HepG2 (cell line): ENCODE results near the gene DIABLO. TPM values are rescaled to one million over a fixed set of nuclear protein-coding genes. Genes with fewer than 3 reads are reported as not detected.

Experiments
- ARNT2 ChIP-seq: sonication (generic); formaldehyde crosslinking; IDR thresholded peaks from 2 replicates; pipeline ENCODE4 v1.8.0; 2022; ENCODE audit warnings: mild to moderate bottlenecking, low read depth, missing genetic modification reagents, moderate library complexity
- ELF4 ChIP-seq: sonication (generic); formaldehyde crosslinking; IDR thresholded peaks from 2 replicates; pipeline ENCODE4 v1.5.0; 2020; ENCODE audit warnings: missing genetic modification reagents, mild to moderate bottlenecking, moderate library complexity, borderline replicate concordance
- NAIF1 ChIP-seq: sonication (generic); formaldehyde crosslinking; IDR thresholded peaks from 2 replicates; pipeline ENCODE4 v1.5.0; 2020; ENCODE audit warnings: mild to moderate bottlenecking, missing genetic modification reagents, borderline replicate concordance
- NFE2L1 ChIP-seq: sonication (generic); formaldehyde crosslinking; IDR thresholded peaks from 2 replicates; pipeline ENCODE4 v1.4.0; 2020; ENCODE audit warnings: missing genetic modification reagents, mild to moderate bottlenecking, borderline replicate concordance
- NFRKB ChIP-seq: fragments of 450-650 bp; IDR thresholded peaks from 2 replicates; pipeline ENCODE4 v1.6.1; 2017
- RARA ChIP-seq: IDR thresholded peaks from 2 replicates; pipeline ENCODE4 v1.6.1; 2016; ENCODE audit warnings: missing genetic modification reagents, missing compliant biosample characterization
- TOPORS ChIP-seq: sonication (generic); formaldehyde crosslinking; IDR thresholded peaks from 2 replicates; pipeline ENCODE4 v1.8.0; 2023; ENCODE audit warnings: mild to moderate bottlenecking, missing genetic modification reagents
- TP53 ChIP-seq: sonication (generic); formaldehyde crosslinking; conservative IDR thresholded peaks from 2 replicates; pipeline ENCODE4 v1.4.0; 2020; ENCODE audit warnings: missing genetic modification reagents
- ZNF224 ChIP-seq: sonication (generic); formaldehyde crosslinking; IDR thresholded peaks from 2 replicates; pipeline ENCODE4 v1.5.0; 2020; ENCODE audit warnings: mild to moderate bottlenecking, missing genetic modification reagents
- ZNF331 ChIP-seq: sonication (generic); formaldehyde crosslinking; IDR thresholded peaks from 2 replicates; pipeline ENCODE4 v1.4.0; 2020; ENCODE audit warnings: missing genetic modification reagents
- ZNF343 ChIP-seq: sonication (generic); formaldehyde crosslinking; IDR thresholded peaks from 2 replicates; pipeline ENCODE4 v1.4.0; 2020; ENCODE audit warnings: mild to moderate bottlenecking, missing genetic modification reagents
- ZNF792 ChIP-seq: IDR thresholded peaks from 2 replicates; pipeline ENCODE4 v1.6.1; 2016
- ZNF841 ChIP-seq: sonication (generic); formaldehyde crosslinking; IDR thresholded peaks from 2 replicates; pipeline ENCODE4 v1.8.1; 2023; ENCODE audit warnings: missing genetic modification reagents, borderline replicate concordance
- polyA plus RNA-seq, 8 experiments: library from polyadenylated mRNA; depleted of rRNA in 3 of 8; stranded (reverse) in 7 of 8; unstranded in 1 of 8; fragments of >200 nt; fragmentation: Illumina TruSeq in 4 of 8; extraction: Trizol in 4 of 8; gene quantifications; 2 replicates each; pipeline versions ENCODE4 v1.2.1 to v1.2.3, GENCODE V29; 2011 to 2016; ENCODE audit warnings: low read depth in 4 of 8, missing spikeins in 1 of 8, mixed read lengths in 1 of 8; ENCODE audit not compliant: insufficient read depth in 1 of 8
- total RNA-seq, 5 experiments: library from RNA; depleted of rRNA; stranded (reverse); fragments of >200 nt; fragmentation: Illumina TruSeq; extraction: Trizol; gene quantifications; 2 replicates each; pipeline ENCODE4 v1.2.3, GENCODE V29; 2016; ENCODE audit warnings: low read depth in 1 of 5
- TF ChIP-seq, protein P1 (sequence below): sonication (generic); formaldehyde crosslinking; IDR thresholded peaks from 2 replicates; pipeline ENCODE4 v1.4.0; 2020; ENCODE audit warnings: missing genetic modification reagents, borderline replicate concordance
- TF ChIP-seq, protein P2 (sequence below): sonication (generic); formaldehyde crosslinking; IDR thresholded peaks from 2 replicates; pipeline ENCODE4 v1.5.0; 2020; ENCODE audit warnings: missing genetic modification reagents, mild to moderate bottlenecking, borderline replicate concordance
- TF ChIP-seq, protein P3 (sequence below): IDR thresholded peaks from 2 replicates; pipeline ENCODE4 v1.4.0; 2020; ENCODE audit warnings: mild to moderate bottlenecking, missing genetic modification reagents
- TF ChIP-seq, protein P4 (sequence below): IDR thresholded peaks from 2 replicates; pipeline ENCODE4 v1.6.1; 2016; ENCODE audit warnings: low read depth, borderline replicate concordance
- TF ChIP-seq, protein P5 (sequence below): sonication (generic); formaldehyde crosslinking; IDR thresholded peaks from 2 replicates; pipeline ENCODE4 v1.8.1; 2023; ENCODE audit warnings: missing genetic modification reagents, mild to moderate bottlenecking, borderline replicate concordance

DIABLO gene
- total and polyA plus RNA-seq, 2 of the 13 experiments (the other 11 are each of a cell fraction or from before 2014, with no cell fraction given) = 20.7 to 70.9 TPM

DNA sequence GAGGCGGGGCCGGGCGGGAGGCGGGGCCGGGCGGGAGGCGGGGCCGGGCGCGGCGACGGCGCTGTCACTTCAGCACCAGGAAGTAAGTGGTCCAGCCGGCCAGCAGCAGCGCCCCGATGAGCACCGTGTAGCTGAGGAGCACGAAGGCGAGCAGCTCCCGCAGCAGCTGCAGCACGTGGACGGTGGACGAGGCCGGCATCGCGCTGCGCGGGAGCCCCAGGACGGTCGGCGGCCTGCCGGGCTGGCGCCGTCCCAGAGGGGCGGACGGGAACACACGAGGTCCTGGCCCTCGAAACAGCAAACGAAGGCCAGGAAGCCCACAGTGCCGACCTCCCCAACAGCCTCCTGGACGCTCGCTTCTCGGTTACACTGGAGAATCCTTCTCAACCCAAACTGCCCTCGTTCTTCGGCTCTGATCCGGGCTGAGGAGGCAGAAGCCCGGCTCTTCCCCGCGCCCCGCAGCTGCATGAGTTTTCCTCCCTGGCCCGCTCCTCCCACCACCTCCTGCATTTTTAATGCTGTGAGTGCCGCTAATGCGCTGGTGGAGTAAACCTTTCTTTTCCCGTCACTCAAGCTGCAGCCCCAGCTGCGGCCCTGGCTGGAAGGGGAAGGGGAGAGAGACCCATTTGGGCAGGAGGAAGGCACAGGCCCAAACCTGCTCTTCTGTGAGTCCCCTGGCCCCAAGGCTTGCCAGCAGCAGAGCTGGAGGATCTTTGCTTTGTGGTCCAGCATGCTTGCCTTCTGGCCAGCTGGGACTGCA is 694 bp upstream of the DIABLO start (continued):
- TF ChIP-seq, protein P1, sequence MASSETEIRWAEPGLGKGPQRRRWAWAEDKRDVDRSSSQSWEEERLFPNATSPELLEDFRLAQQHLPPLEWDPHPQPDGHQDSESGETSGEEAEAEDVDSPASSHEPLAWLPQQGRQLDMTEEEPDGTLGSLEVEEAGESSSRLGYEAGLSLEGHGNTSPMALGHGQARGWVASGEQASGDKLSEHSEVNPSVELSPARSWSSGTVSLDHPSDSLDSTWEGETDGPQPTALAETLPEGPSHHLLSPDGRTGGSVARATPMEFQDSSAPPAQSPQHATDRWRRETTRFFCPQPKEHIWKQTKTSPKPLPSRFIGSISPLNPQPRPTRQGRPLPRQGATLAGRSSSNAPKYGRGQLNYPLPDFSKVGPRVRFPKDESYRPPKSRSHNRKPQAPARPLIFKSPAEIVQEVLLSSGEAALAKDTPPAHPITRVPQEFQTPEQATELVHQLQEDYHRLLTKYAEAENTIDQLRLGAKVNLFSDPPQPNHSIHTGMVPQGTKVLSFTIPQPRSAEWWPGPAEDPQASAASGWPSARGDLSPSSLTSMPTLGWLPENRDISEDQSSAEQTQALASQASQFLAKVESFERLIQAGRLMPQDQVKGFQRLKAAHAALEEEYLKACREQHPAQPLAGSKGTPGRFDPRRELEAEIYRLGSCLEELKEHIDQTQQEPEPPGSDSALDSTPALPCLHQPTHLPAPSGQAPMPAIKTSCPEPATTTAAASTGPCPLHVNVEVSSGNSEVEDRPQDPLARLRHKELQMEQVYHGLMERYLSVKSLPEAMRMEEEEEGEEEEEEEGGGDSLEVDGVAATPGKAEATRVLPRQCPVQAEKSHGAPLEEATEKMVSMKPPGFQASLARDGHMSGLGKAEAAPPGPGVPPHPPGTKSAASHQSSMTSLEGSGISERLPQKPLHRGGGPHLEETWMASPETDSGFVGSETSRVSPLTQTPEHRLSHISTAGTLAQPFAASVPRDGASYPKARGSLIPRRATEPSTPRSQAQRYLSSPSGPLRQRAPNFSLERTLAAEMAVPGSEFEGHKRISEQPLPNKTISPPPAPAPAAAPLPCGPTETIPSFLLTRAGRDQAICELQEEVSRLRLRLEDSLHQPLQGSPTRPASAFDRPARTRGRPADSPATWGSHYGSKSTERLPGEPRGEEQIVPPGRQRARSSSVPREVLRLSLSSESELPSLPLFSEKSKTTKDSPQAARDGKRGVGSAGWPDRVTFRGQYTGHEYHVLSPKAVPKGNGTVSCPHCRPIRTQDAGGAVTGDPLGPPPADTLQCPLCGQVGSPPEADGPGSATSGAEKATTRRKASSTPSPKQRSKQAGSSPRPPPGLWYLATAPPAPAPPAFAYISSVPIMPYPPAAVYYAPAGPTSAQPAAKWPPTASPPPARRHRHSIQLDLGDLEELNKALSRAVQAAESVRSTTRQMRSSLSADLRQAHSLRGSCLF (CRISPR knock-in tag) = peak; percentile 85; the same call in 1 of the 2 replicates
- TF ChIP-seq, protein P2, sequence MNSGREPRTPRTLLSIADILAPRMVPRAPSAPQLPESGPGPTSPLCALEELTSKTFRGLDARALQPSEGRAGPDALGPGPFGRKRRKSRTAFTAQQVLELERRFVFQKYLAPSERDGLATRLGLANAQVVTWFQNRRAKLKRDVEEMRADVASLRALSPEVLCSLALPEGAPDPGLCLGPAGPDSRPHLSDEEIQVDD (CRISPR knock-in tag) = peak; percentile 95; the same call in 1 of the 2 replicates
- 0 out of 2 replicates have a peak, but pooled peaks have one; percentile 56 for TF ChIP-seq TP53
- peak; percentile 95 for TF ChIP-seq ZNF792 (CRISPR knock-in tag)
- TF ChIP-seq ELF4 (CRISPR knock-in tag) = peak; percentile 53; the same call in 1 of the 2 replicates
- TF ChIP-seq, protein P3, sequence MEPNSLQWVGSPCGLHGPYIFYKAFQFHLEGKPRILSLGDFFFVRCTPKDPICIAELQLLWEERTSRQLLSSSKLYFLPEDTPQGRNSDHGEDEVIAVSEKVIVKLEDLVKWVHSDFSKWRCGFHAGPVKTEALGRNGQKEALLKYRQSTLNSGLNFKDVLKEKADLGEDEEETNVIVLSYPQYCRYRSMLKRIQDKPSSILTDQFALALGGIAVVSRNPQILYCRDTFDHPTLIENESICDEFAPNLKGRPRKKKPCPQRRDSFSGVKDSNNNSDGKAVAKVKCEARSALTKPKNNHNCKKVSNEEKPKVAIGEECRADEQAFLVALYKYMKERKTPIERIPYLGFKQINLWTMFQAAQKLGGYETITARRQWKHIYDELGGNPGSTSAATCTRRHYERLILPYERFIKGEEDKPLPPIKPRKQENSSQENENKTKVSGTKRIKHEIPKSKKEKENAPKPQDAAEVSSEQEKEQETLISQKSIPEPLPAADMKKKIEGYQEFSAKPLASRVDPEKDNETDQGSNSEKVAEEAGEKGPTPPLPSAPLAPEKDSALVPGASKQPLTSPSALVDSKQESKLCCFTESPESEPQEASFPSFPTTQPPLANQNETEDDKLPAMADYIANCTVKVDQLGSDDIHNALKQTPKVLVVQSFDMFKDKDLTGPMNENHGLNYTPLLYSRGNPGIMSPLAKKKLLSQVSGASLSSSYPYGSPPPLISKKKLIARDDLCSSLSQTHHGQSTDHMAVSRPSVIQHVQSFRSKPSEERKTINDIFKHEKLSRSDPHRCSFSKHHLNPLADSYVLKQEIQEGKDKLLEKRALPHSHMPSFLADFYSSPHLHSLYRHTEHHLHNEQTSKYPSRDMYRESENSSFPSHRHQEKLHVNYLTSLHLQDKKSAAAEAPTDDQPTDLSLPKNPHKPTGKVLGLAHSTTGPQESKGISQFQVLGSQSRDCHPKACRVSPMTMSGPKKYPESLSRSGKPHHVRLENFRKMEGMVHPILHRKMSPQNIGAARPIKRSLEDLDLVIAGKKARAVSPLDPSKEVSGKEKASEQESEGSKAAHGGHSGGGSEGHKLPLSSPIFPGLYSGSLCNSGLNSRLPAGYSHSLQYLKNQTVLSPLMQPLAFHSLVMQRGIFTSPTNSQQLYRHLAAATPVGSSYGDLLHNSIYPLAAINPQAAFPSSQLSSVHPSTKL (CRISPR knock-in tag) = peak; percentile 52; the same call in 1 of the 2 replicates
- no peak for TF ChIP-seq NFRKB
- TF ChIP-seq NAIF1 (CRISPR knock-in tag) = 0 out of 2 replicates have a peak, but pooled peaks have one; percentile 33
- peak; percentile 61; the same call in 1 of the 2 replicates for TF ChIP-seq ZNF343
- no peak for TF ChIP-seq TOPORS (CRISPR knock-in tag)
- TF ChIP-seq, protein P4, sequence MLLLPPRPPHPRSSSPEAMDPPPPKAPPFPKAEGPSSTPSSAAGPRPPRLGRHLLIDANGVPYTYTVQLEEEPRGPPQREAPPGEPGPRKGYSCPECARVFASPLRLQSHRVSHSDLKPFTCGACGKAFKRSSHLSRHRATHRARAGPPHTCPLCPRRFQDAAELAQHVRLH (CRISPR knock-in tag) = peak; percentile 76
- no peak; the same call in 1 of the 2 replicates for TF ChIP-seq ZNF224
- TF ChIP-seq NFE2L1 = peak; percentile 87; the same call in 1 of the 2 replicates
- peak; percentile 83 for TF ChIP-seq ZNF331
- peak; percentile 77; the same call in 1 of the 2 replicates for TF ChIP-seq ZNF841 (CRISPR knock-in tag)
- TF ChIP-seq RARA = peak; percentile 64
- peak; percentile 92 for TF ChIP-seq ARNT2 (CRISPR knock-in tag)
- TF ChIP-seq, protein P5, sequence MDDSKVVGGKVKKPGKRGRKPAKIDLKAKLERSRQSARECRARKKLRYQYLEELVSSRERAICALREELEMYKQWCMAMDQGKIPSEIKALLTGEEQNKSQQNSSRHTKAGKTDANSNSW (CRISPR knock-in tag) = peak; percentile 58; the same call in 1 of the 2 replicates
